LHCN-M2 (cell line): Measurements from ENCODE around the gene SLC35F4. TPM values are rescaled to one million over a fixed set of nuclear protein-coding genes. Genes with fewer than 3 reads are reported as not detected.
"Not testable (repeated sequence)": the region's sequence is repeated elsewhere in the genome, so short reads cannot be mapped to it uniquely, and the experiment has no call there.

Source experiments
- DNase-seq: peaks from one replicate; pipeline ENCODE4 v3.0.0-alpha.2; 2012; ENCODE audit warnings: low read depth
- polyA plus RNA-seq: library from polyadenylated mRNA; unstranded; fragments of >200 nt; gene quantifications from one replicate; pipeline ENCODE4 v1.2.1, GENCODE V29; 2012; ENCODE audit warnings: missing spikeins
- total RNA-seq: library from RNA; depleted of rRNA; stranded (reverse); fragments of >200 nt; gene quantifications from 2 replicates; pipeline ENCODE4 v1.2.3, GENCODE V29; 2014; rRNA removed

Gene SLC35F4
- not detected in 2 replicates for total RNA-seq
- not detected for polyA plus RNA-seq

DNA sequence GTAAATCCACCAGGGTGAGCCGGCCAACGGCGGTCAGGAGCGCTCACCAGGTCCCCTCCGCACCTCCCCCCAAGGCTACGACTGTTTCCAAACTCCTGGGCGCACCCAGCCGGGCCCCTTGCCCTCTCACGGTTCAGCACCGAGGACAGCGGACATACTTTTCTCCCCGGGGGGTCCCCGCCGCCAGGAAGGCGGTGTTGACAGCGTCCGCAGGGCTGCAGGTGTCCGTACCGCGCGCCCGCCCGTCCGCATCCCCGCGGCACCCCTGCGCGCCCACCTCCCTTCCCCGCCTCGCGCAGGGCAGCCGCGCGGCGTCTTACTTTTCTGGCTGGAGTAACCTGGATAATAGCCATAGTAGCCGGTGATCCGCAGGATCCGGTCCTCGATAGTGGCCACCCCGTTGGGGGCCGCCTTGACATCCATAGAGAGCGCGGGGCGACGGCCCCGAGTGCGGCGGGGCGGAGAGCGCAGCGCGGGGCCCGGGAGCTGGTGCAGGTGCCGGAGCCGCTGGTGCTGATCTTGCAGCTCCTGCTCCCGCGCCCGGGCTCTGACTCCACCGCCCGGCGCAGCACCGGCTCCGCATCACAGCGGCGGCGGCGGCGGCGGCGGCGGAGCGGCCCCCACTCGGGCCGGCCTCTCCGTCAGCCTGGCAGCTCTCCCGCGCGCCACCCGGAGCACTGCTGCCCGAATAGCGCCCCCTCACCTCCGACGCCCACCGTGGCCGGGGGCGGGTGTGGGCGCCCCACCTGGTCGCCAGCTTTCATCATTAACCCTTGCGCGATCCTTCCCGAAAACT lies at the start of gene SLC35F4:
SLC35F4 (minus strand) TSS at position 690 of the 796 bp plus-strand sequence.
- no peak for DNase-seq

DNA sequence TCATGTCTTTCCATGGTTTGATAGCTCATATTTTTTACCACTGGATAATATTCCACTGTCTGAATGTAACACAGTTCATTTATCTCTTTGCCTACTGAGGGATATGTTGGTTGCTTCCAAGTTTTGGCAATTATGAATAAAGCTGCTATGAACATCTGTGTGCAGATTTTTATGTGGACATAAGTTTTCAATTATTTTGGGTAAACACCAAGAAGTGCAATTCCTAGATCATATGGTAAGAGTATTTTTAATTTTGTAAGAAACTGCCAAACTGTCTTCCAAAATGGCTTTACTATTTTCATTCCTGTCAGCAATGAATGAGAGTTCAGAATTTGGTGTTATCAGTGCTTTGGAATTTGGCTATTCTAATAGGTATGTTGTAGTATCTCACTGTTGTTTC lies 43.7 kb upstream of the SLC35F4 start:
- DNase-seq = no peak

DNA sequence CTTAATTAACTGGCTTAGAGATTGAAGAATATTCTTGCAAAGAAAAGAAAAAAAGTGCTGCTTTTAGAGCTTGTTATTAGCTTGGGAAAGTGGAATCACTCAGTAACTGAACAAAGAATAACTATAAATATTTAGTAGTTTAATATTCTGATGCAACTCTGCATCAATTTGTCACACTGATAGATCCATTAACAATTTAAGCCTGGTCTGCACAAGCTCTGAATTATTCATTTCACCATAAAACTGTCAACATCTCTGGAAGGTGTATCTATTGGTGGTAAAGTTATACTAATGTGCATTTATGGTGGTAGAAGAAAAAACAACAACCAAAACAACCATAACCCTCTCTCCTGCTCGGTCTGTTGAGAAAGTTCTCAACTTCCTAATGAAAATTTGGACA lies 38.1 kb upstream of the SLC35F4 start:
- no peak for DNase-seq

DNA sequence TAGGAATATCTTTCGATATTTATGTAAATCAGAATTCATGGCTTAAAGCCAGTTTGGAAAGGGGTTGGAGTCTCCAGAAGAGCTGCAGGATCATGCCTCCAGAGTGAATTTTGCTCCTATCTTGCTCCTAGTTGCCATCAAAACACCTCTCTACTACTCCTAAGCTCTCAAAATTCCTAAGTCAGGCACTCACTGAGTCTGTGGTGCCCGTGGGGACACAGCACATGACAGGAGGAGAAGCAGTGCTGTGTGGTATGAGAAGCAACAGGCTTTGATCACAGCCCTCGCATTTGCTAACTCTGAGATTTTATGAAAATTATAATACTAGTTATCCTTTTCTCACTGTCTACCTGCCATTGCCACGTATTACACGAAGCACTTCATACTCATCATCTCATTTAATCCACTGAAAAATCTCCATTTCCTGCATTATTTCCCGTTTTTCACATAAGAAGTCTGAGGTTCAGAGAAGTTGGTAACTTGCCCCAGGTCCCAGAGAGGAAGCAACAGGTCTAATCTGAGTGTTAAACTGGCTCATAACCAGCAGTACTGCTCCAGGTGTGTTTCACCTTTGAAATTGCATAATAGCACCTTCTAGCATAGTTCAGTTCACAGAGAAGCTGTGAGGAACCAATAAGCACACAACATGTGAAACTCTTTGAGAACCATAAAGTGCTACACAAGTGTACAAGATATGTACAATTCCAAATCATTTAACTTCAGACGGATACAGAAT lies 33.1 kb upstream of the SLC35F4 start:
- DNase-seq = no peak

DNA sequence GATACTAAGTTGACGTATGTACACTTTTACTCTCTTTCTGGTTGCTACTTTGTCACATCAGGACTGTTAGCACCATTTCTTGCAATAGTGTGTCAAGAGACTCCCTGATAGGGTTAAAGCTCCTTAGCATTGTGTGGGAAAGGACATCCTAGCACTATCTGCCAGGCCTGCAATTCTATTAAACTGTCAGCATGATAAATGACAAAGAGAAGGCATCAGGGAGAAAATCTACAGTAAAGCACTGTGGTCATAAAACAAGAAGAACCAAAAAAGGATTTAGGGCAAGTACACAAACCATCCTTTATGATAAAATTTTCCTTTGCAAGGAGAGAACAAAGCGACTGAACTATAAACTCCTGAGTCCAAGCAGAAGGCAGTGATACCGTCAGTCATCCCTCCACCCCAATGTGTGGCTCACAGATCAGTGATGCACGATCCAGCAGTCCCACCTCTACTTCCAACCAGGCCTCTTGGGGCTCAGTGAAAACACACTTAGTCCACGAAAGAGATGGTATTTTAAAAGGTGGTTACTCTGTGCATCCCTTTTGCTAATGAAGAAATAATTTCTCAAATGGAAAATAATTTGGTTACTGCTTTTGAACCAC lies 31.4 kb upstream of the SLC35F4 start:
- no peak for DNase-seq

DNA sequence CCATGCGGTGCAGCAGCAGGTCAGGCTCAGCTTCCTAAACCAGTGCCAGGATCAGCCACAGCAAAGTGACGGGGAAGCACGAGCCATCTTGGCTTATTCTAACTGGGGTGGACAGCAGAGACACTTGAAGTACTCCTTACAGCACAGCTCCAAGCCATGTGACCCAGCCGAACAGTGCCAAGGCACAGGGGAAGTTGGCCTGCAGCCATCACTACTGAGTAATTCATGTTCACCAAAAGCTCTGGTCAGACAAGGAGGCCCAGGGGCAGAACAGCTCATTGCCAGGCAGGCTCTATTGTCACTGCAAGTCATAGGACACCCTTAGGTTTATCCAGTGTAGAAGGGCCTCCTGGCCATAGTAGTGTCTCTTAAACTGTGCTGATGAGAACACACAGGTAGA lies 23.4 kb upstream of the SLC35F4 start:
- DNase-seq = peak; percentile 2

DNA sequence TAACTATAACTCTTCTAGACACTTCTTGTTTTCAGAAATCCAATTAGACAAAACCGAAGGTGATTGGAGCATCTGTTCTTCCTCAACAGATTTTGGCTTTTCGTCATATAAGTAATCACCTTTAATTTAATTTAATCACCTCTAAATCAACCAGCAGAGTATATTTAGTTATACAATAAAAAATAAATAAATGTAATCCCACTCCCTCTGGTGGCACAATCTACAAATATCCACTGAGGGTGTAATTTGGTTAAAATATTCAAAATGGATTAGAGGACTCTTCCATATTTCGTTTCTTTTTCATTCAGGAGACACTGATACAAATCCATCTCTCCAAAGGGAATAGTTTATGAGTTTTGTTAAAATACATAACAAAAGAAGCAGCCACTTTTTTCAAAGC lies 18.3 kb upstream of the SLC35F4 start:
- DNase-seq = no peak

DNA sequence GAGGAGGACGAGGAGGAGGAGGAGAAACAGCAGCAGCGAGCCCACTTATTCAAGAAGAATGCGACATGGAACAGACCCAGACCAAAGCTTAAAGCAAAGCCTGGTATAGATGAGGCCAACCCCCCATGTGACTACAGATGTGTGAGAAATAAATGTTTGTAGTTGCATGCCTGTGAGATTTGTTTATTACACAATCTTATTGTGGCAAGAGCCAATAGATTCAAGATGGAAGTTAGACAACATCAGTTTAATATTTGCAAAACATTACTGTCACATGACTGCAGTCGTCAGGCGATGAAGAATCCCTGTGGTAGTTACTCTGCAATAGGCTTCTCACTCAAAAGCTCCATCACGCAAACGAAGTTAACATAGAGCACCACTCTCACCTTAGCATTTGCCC lies 17.2 kb upstream of the SLC35F4 start:
- DNase-seq = no peak

DNA sequence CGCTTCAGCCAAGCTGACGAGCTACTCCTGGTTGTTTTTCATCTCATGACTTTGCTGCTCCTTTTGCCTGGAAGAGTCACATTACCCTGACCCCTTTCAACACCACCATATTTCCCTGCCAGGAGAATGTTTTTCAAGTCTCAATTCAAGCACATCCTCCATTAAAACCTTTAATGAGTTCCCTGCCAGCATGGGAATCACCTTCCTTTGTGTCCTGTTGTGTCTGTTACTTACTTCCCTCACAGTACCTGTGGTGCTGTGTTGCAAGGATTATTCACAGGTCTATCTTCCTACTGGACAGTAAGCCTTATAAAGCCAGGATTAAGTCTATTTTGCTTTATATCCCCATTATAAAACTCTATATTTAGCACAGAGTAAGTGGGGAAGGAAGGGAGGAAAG lies 13.6 kb upstream of the SLC35F4 start:
- no peak for DNase-seq

DNA sequence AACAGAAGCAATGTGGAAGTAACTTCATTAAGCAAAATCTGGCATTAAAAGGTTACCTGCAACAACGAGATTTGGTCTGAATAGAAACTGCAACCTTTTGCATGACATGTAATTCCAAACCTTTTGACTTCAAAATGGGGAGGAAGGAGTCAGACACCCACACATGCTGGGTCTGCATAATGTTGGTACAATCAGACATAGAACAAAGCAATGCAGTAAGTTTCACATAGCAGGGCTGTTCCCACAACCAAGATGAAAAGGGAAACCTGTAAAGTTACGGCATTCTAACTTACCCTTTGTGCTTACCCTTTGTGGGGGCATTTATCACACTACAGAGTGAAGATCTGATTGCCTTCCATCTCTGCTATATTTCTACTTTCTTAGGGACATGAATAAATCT lies 10.1 kb upstream of the SLC35F4 start:
- DNase-seq = no peak

DNA sequence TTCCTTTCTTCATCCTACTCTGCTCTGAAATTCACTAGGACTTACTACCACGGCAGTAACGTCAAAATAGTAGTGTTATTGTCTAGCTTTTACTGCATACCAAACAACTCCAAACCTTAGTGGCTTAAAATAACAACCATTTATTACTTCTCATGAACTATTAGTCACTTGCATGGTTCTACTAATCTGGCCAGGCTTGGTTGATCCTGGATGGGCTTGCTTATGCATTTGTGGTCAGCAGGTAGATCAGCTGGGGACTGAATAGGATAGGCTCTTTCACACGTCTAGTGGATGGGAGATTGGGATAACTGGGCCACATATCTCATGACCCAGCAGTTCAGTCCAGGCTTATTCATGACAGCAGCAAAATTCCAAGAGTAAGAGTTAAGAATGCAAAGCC lies 9.4 kb upstream of the SLC35F4 start:
- no peak for DNase-seq

DNA sequence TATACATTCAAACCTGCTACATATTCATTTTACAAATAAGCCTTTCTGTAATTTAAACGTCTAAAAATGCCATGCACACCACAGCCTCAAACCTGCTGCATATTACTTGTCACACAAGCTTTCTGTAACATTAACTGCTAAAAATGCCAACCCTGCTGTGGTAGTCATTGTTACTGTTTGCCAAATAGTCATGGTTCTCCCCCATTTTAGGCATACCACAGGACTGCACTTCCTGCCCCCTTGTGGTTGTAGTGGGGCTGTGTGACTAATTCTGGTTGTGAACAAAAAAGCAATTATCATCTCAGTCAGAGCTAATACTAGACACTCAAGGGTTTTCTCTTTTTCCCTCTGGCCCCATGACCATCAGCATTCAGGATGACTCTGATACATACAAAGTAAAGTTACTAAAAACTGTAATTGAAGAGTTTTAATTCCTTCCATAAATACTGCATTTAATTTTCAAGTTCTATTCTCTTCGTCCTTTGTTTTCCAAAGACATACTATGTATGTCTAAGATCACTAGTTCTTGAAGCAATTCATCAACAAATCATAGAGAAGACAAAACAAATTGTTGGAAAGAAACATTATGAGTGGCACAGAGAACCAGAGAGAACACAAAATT lies 5.7 kb upstream of the SLC35F4 start:
- peak; percentile 24 for DNase-seq

DNA sequence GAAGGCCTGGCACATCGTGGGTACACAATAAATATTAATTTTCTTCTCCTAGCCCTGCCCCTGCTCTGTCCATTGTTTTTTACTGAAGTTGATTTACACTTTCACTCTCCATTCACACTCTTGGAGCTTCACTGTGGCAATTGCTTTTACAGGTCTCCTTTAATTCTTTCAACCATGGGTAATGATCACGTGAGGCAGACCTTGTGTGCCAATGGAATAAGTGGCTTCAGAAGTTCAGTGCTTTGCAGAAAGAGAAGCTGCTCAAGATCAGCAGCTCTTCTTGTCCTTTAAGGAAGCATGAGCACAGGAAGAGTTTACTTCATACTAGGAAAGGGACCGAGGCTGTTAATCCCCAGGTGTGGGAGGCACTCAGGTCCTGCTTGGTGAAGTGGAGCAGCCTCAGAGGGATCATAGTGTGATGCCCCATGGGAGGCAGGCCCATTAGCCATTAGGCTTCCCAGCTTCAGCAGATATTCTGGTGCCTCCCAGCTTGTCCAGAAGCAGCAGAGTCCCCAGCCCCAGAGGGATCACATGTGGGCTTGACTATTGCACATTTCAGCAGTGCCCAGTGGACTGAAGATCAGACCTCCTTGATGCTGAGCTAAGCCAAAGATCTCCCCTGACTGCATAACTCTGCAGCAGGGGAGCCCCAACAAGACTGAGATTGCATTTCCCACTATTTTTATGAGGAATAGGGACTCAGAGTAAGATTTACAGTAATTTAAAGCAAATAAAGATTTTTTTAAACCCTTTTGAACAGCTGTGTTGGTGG lies 5.0 kb upstream of the SLC35F4 start:
- no peak for DNase-seq

DNA sequence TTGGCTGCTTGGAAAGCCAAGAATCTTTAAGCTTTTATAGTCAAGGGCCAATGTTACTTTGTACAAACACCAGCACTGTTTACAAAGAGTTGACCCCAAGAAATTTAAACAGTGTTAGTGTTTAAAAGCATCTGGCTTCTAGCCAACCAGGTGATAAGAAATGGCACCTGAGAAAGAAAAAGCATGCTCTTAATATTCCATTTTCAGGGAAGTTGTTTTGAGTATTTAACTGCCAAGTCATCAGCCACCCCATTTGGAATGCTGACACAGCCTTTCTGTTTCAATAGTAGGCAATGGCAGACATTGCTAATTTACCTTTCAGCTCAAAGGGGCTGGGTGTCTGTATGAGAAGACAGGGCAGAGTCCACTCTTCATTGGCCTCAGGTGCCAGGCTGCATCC lies 3.7 kb upstream of the SLC35F4 start:
- DNase-seq = no peak

DNA sequence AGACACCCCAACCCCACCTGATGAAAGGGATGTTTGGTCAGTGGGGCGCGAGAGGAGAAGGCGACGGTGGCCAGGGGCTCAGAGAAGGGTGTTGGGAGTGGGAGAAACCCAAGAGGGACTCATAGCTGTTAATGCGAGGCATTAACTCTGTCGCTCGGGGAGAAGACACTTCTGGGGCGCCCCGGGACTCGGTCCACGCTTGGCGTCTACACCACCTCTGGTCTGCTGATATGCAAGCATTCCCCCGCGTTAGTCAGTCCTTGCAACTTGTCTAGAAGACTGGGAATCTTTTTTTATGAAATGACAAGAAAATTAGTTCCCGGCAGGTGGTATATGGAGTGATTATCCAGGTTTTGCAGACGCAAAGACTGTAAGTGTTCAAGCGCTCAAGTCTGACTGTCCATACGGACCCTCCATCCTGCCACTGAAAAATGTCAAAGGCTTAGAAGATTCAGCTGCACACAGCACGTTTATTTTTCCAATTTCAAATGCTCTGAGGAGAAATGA lies 360 bp upstream of the SLC35F4 start:
- no peak for DNase-seq

DNA sequence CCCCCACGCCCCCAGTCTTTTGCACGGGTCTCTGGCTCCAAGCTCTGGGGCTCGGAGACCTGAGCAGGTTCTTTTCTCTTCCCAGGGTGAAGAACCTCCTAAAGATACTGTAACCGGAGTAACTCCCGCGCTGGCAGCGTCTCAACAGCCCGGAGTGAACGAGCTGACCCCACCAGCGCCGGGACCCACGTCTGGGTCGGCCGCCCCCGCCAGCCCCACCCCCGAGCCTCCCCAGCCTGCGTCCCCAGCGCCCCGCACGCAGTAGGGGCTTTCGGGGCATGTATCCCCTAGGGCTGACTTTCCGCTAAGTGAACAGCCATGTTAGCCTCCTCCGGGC lies 858 bp downstream of the SLC35F4 start:
- DNase-seq = no peak

DNA sequence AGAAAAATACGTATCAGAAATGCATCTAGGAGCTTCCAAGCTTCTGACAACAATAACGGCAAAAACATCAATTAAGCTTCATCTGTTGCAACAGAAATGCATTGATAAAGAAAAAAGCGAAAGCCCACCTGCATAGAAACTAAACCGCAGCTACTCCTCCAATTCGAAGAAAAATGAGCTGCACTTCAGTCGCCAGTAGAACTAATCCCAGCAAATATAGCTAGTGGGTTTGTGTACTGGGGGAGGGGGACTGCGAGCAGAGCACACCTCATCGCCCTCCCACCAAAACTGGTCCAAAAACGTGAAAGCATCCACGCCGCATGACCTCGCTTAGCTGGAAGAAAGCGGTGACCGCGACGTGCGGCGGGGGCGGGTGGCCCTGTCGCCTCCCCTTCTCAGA lies 1.2 kb downstream of the SLC35F4 start:
- DNase-seq = no peak

DNA sequence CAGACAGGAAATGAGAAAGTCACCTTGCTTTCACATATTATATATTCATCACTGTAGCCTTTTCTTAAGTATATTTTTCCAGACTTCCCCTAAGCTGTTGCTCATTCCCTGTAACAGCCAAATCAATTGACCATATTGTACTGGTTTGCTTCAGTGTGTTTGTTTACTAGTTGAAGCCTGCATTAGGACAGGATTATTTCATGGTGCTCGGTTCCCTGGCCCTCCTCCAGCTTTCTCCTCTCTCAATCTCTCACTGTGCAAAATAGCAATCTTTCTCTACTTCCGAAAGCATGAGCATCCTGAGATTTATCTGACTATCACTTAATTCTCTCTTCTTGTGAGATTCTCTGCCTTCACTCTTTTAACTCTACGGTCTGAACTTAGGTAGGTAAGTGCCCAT lies 2.4 kb downstream of the SLC35F4 start:
- no peak for DNase-seq

DNA sequence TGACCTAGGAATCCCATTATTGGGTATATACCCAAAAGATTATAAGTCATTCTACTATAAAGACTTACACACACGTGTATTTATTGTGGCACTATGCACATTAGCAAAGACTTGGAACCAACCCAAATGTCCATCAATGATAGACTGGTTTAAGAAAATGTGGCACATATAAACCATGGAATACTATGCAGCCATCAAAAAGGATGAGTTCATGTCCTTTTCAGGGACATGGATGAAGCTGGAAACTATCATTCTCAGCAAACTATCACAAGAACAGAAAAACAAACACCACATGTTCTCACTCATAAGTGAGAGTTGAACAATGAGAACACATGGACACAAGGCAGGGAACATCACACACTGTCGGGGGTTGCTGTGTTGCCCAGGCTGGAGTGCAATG lies 10.2 kb downstream of the SLC35F4 start:
- not testable (repeated sequence) for DNase-seq

DNA sequence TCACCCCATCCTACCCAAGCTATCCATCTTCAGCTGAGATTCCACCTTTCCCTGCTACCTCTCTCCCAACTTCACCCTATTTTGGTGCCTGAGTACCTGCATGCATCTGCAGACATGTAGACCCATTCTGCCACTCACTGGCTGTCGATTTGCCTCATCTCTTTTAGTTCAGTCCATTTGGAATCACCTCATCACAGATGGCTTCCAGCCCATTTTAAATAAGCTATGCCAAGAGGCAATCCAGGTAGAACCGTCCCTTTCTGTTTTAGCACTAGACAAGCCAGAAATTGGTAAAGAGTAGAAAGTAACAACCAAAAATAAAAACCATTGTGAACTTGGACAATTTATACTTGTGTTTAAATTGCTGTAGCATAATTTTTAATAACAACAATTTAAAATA lies 11.3 kb downstream of the SLC35F4 start:
- DNase-seq = no peak

DNA sequence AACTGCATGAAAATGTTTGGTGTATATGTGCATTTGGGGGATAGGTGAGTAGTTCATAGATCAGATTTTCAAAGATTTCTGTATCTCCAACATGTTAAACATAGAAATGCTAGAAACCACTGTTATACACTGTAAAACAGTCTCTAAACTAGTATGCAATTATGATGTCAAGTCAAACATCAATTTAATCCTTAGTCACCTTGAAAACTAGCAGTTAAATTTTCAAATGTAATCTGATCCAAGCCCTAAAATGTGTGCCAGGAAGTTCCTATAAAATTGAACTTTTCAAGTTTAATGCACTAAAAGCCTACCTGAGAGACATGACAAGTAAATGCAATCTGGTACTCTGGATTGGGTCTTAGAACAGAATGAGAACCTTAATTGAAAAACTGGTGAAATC lies 14.5 kb downstream of the SLC35F4 start:
- no peak for DNase-seq
